Amygdala (tissue), 56 donors: ENCODE measurements around the gene PIP4K2B.
"Not testable (repeated sequence)": the region's sequence is repeated elsewhere in the genome, so short reads cannot be mapped to it uniquely, and the experiment has no call there.

ENCODE experiments used
- DNase-seq, 56 donors: peaks; one replicate each; lab custom pipeline; 2025; lab: John Stamatoyannopoulos, UW

PIP4K2B gene

GRCh38 chr17:38731526-38732294 is 67.6 kb downstream of the PIP4K2B start:
- DNase-seq, result peak in 3 of 56 donors; percentile 21 to 32 (median 32)

- peak in 12 of 56 donors; percentile 22 to 61 (median 42) for DNase-seq
These were observed 68.6 kb downstream of the PIP4K2B start for GRCh38 chr17:38730526-38731379.

GRCh38 chr17:38729886-38730525 is 69.3 kb downstream of the PIP4K2B start, which contains the start of gene CISD3:
Gene CISD3, plus strand, starts transcription at chr17:38730341. Its CDS starts 18 bp downstream, at chr17:38730359.
- peak in 44 of 56 donors; percentile 29 to 84 (median 60) for DNase-seq

- no peak for DNase-seq
These were observed 69.9 kb downstream of the PIP4K2B start for GRCh38 chr17:38729368-38729885.

GRCh38 chr17:38728290-38728831 is 71.0 kb downstream of the PIP4K2B start:
- no peak for DNase-seq

GRCh38 chr17:38727736-38728135 is 71.6 kb downstream of the PIP4K2B start:
- no peak for DNase-seq

GRCh38 chr17:38726145-38726544 is 73.2 kb downstream of the PIP4K2B start:
- DNase-seq, result not testable (repeated sequence)

- DNase-seq, result peak in 6 of 56 donors; percentile 44 to 70 (median 60)
These were observed 74.3 kb downstream of the PIP4K2B start for GRCh38 chr17:38725066-38725465.

GRCh38 chr17:38724337-38724988 is 74.9 kb downstream of the PIP4K2B start:
- DNase-seq, result peak in 54 of 56 donors; percentile 35 to 94 (median 81)

- DNase-seq, result no peak
These were observed 77.6 kb downstream of the PIP4K2B start for GRCh38 chr17:38721802-38722201.

GRCh38 chr17:38720941-38721340 is 78.4 kb downstream of the PIP4K2B start:
- no peak for DNase-seq

GRCh38 chr17:38719943-38720641 is 79.3 kb downstream of the PIP4K2B start:
- DNase-seq, result peak in 1 of 56 donors; percentile 28

GRCh38 chr17:38719289-38719942 is 79.9 kb downstream of the PIP4K2B start:
- DNase-seq, result no peak

GRCh38 chr17:38717139-38717745 is 82.1 kb downstream of the PIP4K2B start:
- DNase-seq, result no peak

- no peak for DNase-seq
These were observed 82.9 kb downstream of the PIP4K2B start for GRCh38 chr17:38716368-38717005.
